A549 treated with RU486 at 1 μM for 4 hours (cell line): ENCODE measurements around the gene SAMSN1. TPM values are rescaled to one million over a fixed set of nuclear protein-coding genes. Genes with fewer than 3 reads are reported as not detected.

Source experiments
- total RNA-seq: library from RNA; stranded (reverse); fragments of 200-300 nt; extraction: Qiagen RNA extraction; gene quantifications from 5 replicates; pipeline ENCODE4 v1.2.3, GENCODE V29; 2022; ENCODE audit warnings: low read depth

SAMSN1 gene
- not detected in 5 replicates for total RNA-seq

GRCh38 chr21:14545906-14546480, at the start of gene SAMSN1:
TSS of gene SAMSN1 (minus strand) at chr21:14546315. CDS start at chr21:14546261, 54 bp downstream.

Other genes starting within 250 kb of the SAMSN1 start
- 7.8 to 19.2 TPM (median 16.5 TPM) in 5 replicates for gene HSPA13, start 163.2 kb downstream of the SAMSN1 start, total RNA-seq